Loucy (cell line): ENCODE measurements around the gene GASK1A.

Experiments
- H2AFZ ChIP-seq: fragments of 200-600 bp; sonication (generic); 2 replicates; pipeline ENCODE4 v1.6.0; 2016; ENCODE audit warnings: antibody characterized with exemption, mild to moderate bottlenecking, low read length, moderate library complexity
- H3F3A ChIP-seq: fragments of 200-600 bp; 2 replicates; pipeline ENCODE4 v1.6.0; 2016; ENCODE audit warnings: antibody characterized with exemption, low read depth, mild to moderate bottlenecking
- H3K27me3 ChIP-seq: fragments of 200-600 bp; sonication (generic); 2 replicates; pipeline ENCODE4 v1.6.1; 2014; ENCODE audit warnings: low read length, mild to moderate bottlenecking; ENCODE audit not compliant: insufficient read depth, poor library complexity, severe bottlenecking
- H3K36me3 ChIP-seq: fragments of 200-600 bp; sonication (generic); 2 replicates; pipeline ENCODE4 v1.6.1; 2016; ENCODE audit warnings: low read length; ENCODE audit not compliant: insufficient read depth
- H3K4me1 ChIP-seq: fragments of 200-600 bp; sonication (generic); 2 replicates; pipeline ENCODE4 v1.5.1; 2014; ENCODE audit warnings: low read length, mild to moderate bottlenecking; ENCODE audit not compliant: insufficient read depth, poor library complexity, severe bottlenecking
- H3K4me2 ChIP-seq: fragments of 200-600 bp; sonication (generic); 2 replicates; pipeline ENCODE4 v1.6.0; 2014; ENCODE audit warnings: antibody characterized with exemption, low read length, low read depth, mild to moderate bottlenecking; ENCODE audit not compliant: poor library complexity, severe bottlenecking
- H3K4me3 ChIP-seq: fragments of 200-600 bp; sonication (generic); 2 replicates; pipeline ENCODE4 v1.5.1; 2014; ENCODE audit warnings: low read length, mild to moderate bottlenecking, mixed read lengths; ENCODE audit not compliant: poor library complexity, severe bottlenecking
- H3K79me2 ChIP-seq: fragments of 200-600 bp; sonication (generic); 2 replicates; pipeline ENCODE4 v1.6.1; 2014; ENCODE audit warnings: low read length; ENCODE audit not compliant: insufficient read depth
- H3K9ac ChIP-seq: fragments of 200-600 bp; sonication (generic); 2 replicates; pipeline ENCODE4 v1.6.0; 2014; ENCODE audit warnings: mild to moderate bottlenecking, low read depth, low read length, moderate library complexity; ENCODE audit not compliant: poor library complexity, severe bottlenecking
- H3K9me2 ChIP-seq: fragments of 200-600 bp; sonication (generic); replicated peaks from 2 replicates; pipeline ENCODE4 v1.6.1; 2016; ENCODE audit warnings: low read depth, low read length, mixed read lengths
- H3K9me3 ChIP-seq: fragments of 200-600 bp; sonication (generic); 2 replicates; pipeline ENCODE4 v1.6.1; 2014; ENCODE audit warnings: mild to moderate bottlenecking, antibody characterized with exemption, low read length, low read depth; ENCODE audit not compliant: insufficient read depth
- H4K20me1 ChIP-seq: fragments of 200-600 bp; sonication (generic); 2 replicates; pipeline ENCODE4 v1.6.0; 2014; ENCODE audit warnings: antibody characterized with exemption, low read length, mild to moderate bottlenecking; ENCODE audit not compliant: insufficient read depth, poor library complexity, severe bottlenecking
- CTCF ChIP-seq: fragments of 200-600 bp; sonication (generic); conservative IDR thresholded peaks from 2 replicates; pipeline ENCODE4 v1.5.1; 2014; ENCODE audit warnings: mild to moderate bottlenecking, antibody characterized with exemption, low read length
- EZH2phosphoT487 ChIP-seq: fragments of 200-600 bp; IDR thresholded peaks from 2 replicates; pipeline ENCODE4 v1.6.1; 2018; ENCODE audit warnings: antibody characterized with exemption, mild to moderate bottlenecking, moderate library complexity, borderline replicate concordance

GASK1A gene

GRCh38 chr3:42996021-42996420, 16.9 kb downstream of the GASK1A start:
- no peaks in the 10 kb centered on the region for H3K9me2 ChIP-seq
- H3K4me1 ChIP-seq: no peaks in the 10 kb centered on the region
- no peak for TF ChIP-seq CTCF
- TF ChIP-seq EZH2phosphoT487: no peak
- no peaks in the 10 kb centered on the region for H3K27me3 ChIP-seq
- H2AFZ ChIP-seq: no peak overlapping the region
- H3K79me2 ChIP-seq: no peaks in the 10 kb centered on the region
- no peak overlapping the region for H3K4me3 ChIP-seq
- no peaks in the 10 kb centered on the region for H3K9me3 ChIP-seq
- H3K9ac ChIP-seq: no peak overlapping the region
- H4K20me1 ChIP-seq: no peaks in the 10 kb centered on the region
- no peaks in the 10 kb centered on the region for H3K36me3 ChIP-seq
- no peaks in the 10 kb centered on the region for H3F3A ChIP-seq
- H3K4me2 ChIP-seq: no peak overlapping the region

- no peak for TF ChIP-seq CTCF
- TF ChIP-seq EZH2phosphoT487: no peak
- H3K9me2 ChIP-seq: no peaks in the 10 kb centered on the region
- no peaks in the 10 kb centered on the region for H3K4me1 ChIP-seq
- H3K4me2 ChIP-seq: no peak overlapping the region
- H3K9me3 ChIP-seq: no peaks in the 10 kb centered on the region
- H3F3A ChIP-seq: no peaks in the 10 kb centered on the region
- no peaks in the 10 kb centered on the region for H3K79me2 ChIP-seq
- no peak overlapping the region for H2AFZ ChIP-seq
- H4K20me1 ChIP-seq: no peaks in the 10 kb centered on the region
- no peak overlapping the region for H3K9ac ChIP-seq
- no peaks in the 10 kb centered on the region for H3K36me3 ChIP-seq
- no peak overlapping the region for H3K4me3 ChIP-seq
- no peaks in the 10 kb centered on the region for H3K27me3 ChIP-seq
Measured at GRCh38 chr3:42996633-42997075, 17.5 kb downstream of the GASK1A start.

GRCh38 chr3:42999212-42999611, 20.1 kb downstream of the GASK1A start:
- H3K9me3 ChIP-seq: no peaks in the 10 kb centered on the region
- TF ChIP-seq EZH2phosphoT487 (no peak), CTCF (no peak)

More at GRCh38 chr3:42999212-42999611, 20.1 kb downstream of the GASK1A start:
- Histone ChIP-seq H3K9ac (no peak overlapping the region), H3K27me3 (no peaks in the 10 kb centered on the region), H3K4me2 (no peak overlapping the region), H3K4me3 (no peak overlapping the region), H3F3A (no peaks in the 10 kb centered on the region), H3K79me2 (no peaks in the 10 kb centered on the region), H2AFZ (no peak overlapping the region), H4K20me1 (no peaks in the 10 kb centered on the region), H3K4me1 (no peaks in the 10 kb centered on the region), H3K36me3 (no peaks in the 10 kb centered on the region), H3K9me2 (no peaks in the 10 kb centered on the region)
